Adrenal gland (tissue), 19 donors: ENCODE measurements around the gene OR52A1. TPM values are rescaled to one million over a fixed set of nuclear protein-coding genes. Genes with fewer than 3 reads are reported as not detected.

ENCODE experiments used
- DNase-seq, 7 donors: peaks; one replicate each; pipeline ENCODE4 v3.0.0-alpha.2; 2019 to 2020
- H3K27ac ChIP-seq, 5 donors: fragments of 200-600 bp; sonication (generic) in 4 of 5; 1 replicate in 3 of 5; 2 replicates in 2 of 5; pipeline versions ENCODE4 v1.5.1 to v1.8.0; 2016 to 2020; ENCODE audit warnings: mild to moderate bottlenecking in 1 of 5
- H3K27me3 ChIP-seq: fragments of 200-600 bp; 2 replicates; pipeline ENCODE4 v1.8.0; 2021
- H3K36me3 ChIP-seq, 2 donors: fragments of 200-600 bp; replicated peaks in 1 of 2; 1 replicate in 1 of 2; 2 replicates in 1 of 2; pipeline versions ENCODE4 v1.5.1 to v1.8.0; 2018 to 2022
- H3K4me1 ChIP-seq, 2 donors: fragments of 200-600 bp; replicated peaks in 1 of 2; 1 replicate in 1 of 2; 2 replicates in 1 of 2; pipeline versions ENCODE4 v1.5.1 to v1.8.0; 2018 to 2021
- H3K4me3 ChIP-seq, 4 donors: fragments of 200-600 bp; sonication (generic) in 3 of 4; one replicate each; pipeline ENCODE4 v1.5.1; 2016 to 2018
- H3K9me3 ChIP-seq, 3 donors: fragments of 200-600 bp; sonication (generic) in 1 of 3; replicated peaks in 1 of 3; 1 replicate in 2 of 3; 2 replicates in 1 of 3; pipeline versions ENCODE4 v1.5.1 to v1.8.0; 2016 to 2021
- CTCF ChIP-seq, 6 experiments: fragments of 450-650 bp in 4 of 6; fragments of 200-600 bp in 2 of 6; sonication (generic) in 1 of 6; IDR thresholded peaks; 1 replicate in 5 of 6; 2 replicates in 1 of 6; pipeline versions ENCODE4 v1.5.1 to v1.8.0; 2016 to 2021; ENCODE audit warnings: antibody characterized with exemption in 6 of 6, mild to moderate bottlenecking in 2 of 6, moderate library complexity in 1 of 6
- POLR2A ChIP-seq, 2 donors: fragments of 450-650 bp; IDR thresholded peaks; one replicate each; pipeline ENCODE4 v1.6.1; 2017; ENCODE audit warnings: antibody characterized with exemption in 2 of 2, mild to moderate bottlenecking in 2 of 2, moderate library complexity in 1 of 2
- WGBS, 4 donors: extraction: QIAGEN DNeasy Blood & Tissue Kit in 2 of 4; methylation state at CpG; one replicate each; pipeline versions ENCODE4 v1.1.5 to v1.1.7; 2013 to 2017; 5-methylcytosine and 5-hydroxymethylcytosine counted together
- intact Hi-C, 2 donors: fragments of 100-400 bp; cut with DNase I; formaldehyde crosslinking; loops; one replicate each; pipeline versions ENCODE4 v1.14.1 to v1.15.0; 2022 to 2023
- long read RNA-seq, 10 donors: library from polyadenylated mRNA in 3 of 10; unstranded in 2 of 10; stranded (forward) in 1 of 10; transcript quantifications; one replicate each; pipeline ENCODE4 v2.0.0 and lab custom pipeline, GENCODE V29; 2021 to 2026
- polyA plus RNA-seq, 3 donors: library from polyadenylated mRNA; stranded (reverse); fragments of 200-250 nt in 2 of 3; fragments of 350-450 nt in 1 of 3; fragmentation: Illumina TruSeq in 1 of 3; extraction: RNeasy Lipid Tissue Mini Kit (QIAGEN cat#74804) in 1 of 3; gene quantifications; one replicate each; pipeline ENCODE4 v1.2.3, GENCODE V29; 2013 to 2014
- total RNA-seq, 9 donors: library from RNA; depleted of rRNA in 4 of 9; stranded (reverse); fragments of >200 nt in 4 of 9; fragments of 120-200 nt in 1 of 9; fragmentation: NEBNext Ultra II Directional in 1 of 9; extraction: Animal tissue kit (Norgen Biotek cat#: 25700) in 1 of 9; gene quantifications; one replicate each; pipeline versions ENCODE4 v1.1.0 to v1.2.4, GENCODE V29; 2013 to 2023
- donor health status: healthy with polysubstance abuse.
- donor health status: Bipolar disorder and iron deficiency.
- donor health status: DM: yes; HTN: yes; CAD: no.
- donor health status: DM: no; HTN: no; CAD: no.
- donor health status: DM: no; HTN: no; CAD: no.
- donor health status: DM: yes; HTN: yes; CAD: no.

The OR52A1 gene
- not detected for total RNA-seq
- not detected for polyA plus RNA-seq
- long read RNA-seq, donor 1, result 0 reads
- long read RNA-seq, donor 2, result 0 reads
- long read RNA-seq, donor 3, result 0 reads
- long read RNA-seq, donor 4, result 0 reads
- long read RNA-seq, donor 5, result 0 reads
- long read RNA-seq, donor 6, result 0 reads
- long read RNA-seq, donor 7, result 0 reads
- long read RNA-seq, donor 8, result 0 reads
- long read RNA-seq, donor 9, result 0 reads
- long read RNA-seq, donor 10, result 0 reads

GRCh38 chr11:5154657-5155056, at the start of gene OR52A1:
OR52A1 (minus strand) TSS chr11:5154757; CDS start chr11:5152369, 2,388 bp downstream.
- no peaks in the 10 kb centered on the region for H3K4me1 ChIP-seq
- DNase-seq, result no peak
- TF ChIP-seq CTCF (IDR thresholded peaks at IDR 0.05) (no peak), POLR2A (IDR thresholded peaks at IDR 0.05) (no peak)

GRCh38 chr11:5203366-5203765, 48.8 kb upstream of the OR52A1 start:
- WGBS, 4 donors, result 45 to 64% (median 62%) methylated on average over 2 of the region's 2 CpGs
- no peaks in the 10 kb centered on the region for H3K9me3 ChIP-seq

More at GRCh38 chr11:5154657-5155056, at the start of gene OR52A1:
- WGBS, 4 donors, result 58 to 70% (median 61%) methylated on average over 3 of the region's 3 CpGs
- Histone ChIP-seq H3K9me3 (no peaks in the 10 kb centered on the region), H3K27ac (no peak within 1 kb of the TSS), H3K27me3 (no peaks in the 10 kb centered on the region), H3K36me3 (no peaks in the 10 kb centered on the region), H3K4me3 (no peak within 1 kb of the TSS)
- intact Hi-C loops, result no loop called here

GRCh38 chr11:5200582-5200981, 46.0 kb upstream of the OR52A1 start, which contains the start of gene OR51V1:
OR51V1 (minus strand) TSS chr11:5200682; CDS start chr11:5200682, 0 bp downstream.
- no peaks in the 10 kb centered on the region for H3K36me3 ChIP-seq
- H3K9me3 ChIP-seq, result no peaks in the 10 kb centered on the region
- H3K4me3 ChIP-seq, result no peak within 1 kb of the TSS
- H3K27me3 ChIP-seq, result no peaks in the 10 kb centered on the region
- WGBS, 4 donors, result 57 to 64% (median 61%) methylated on average over 1 of the region's 1 CpG
- no peak for DNase-seq
- H3K4me1 ChIP-seq, result no peaks in the 10 kb centered on the region
- no peak for TF ChIP-seq CTCF (IDR thresholded peaks at IDR 0.05)
- no peak for TF ChIP-seq POLR2A (IDR thresholded peaks at IDR 0.05)
- no peak within 1 kb of the TSS for H3K27ac ChIP-seq
- intact Hi-C loops, result loop anchor here in 1 of 2 donors (5.0 kb wide), 1 partner anchor 182 kb away; the partner anchor contains the start of gene OR51M1

More at GRCh38 chr11:5203366-5203765, 48.8 kb upstream of the OR52A1 start:
- intact Hi-C loops, result loop anchor here in 1 of 2 donors (5.0 kb wide), 1 partner anchor 179 kb away; the partner anchor contains the start of gene OR51M1
- no peak for DNase-seq
- Histone ChIP-seq H3K36me3 (no peaks in the 10 kb centered on the region), H3K4me1 (no peaks in the 10 kb centered on the region), H3K4me3 (no peak overlapping the region), H3K27ac (no peak overlapping the region), H3K27me3 (no peaks in the 10 kb centered on the region)
- no peak for TF ChIP-seq POLR2A (IDR thresholded peaks at IDR 0.05)
- TF ChIP-seq CTCF (IDR thresholded peaks at IDR 0.05), result no peak

GRCh38 chr11:5198285-5198684, 43.7 kb upstream of the OR52A1 start:
- no peaks in the 10 kb centered on the region for H3K4me1 ChIP-seq
- no peak for DNase-seq
- TF ChIP-seq POLR2A (IDR thresholded peaks at IDR 0.05), result no peak
- TF ChIP-seq CTCF (IDR thresholded peaks at IDR 0.05), result no peak
- H3K4me3 ChIP-seq, result no peak overlapping the region
- no peaks in the 10 kb centered on the region for H3K36me3 ChIP-seq
- H3K27ac ChIP-seq, result no peak overlapping the region
- H3K9me3 ChIP-seq, result no peaks in the 10 kb centered on the region
- intact Hi-C loops, result no loop called here
- H3K27me3 ChIP-seq, result no peaks in the 10 kb centered on the region
